ENCODE results near the gene PLXND1. TPM values are rescaled to one million over a fixed set of nuclear protein-coding genes. Genes with fewer than 3 reads are reported as not detected.
A peak's percentile ranks its signal among the peaks of the same experiment; 100 is the strongest.

PLXND1 gene, protein sequence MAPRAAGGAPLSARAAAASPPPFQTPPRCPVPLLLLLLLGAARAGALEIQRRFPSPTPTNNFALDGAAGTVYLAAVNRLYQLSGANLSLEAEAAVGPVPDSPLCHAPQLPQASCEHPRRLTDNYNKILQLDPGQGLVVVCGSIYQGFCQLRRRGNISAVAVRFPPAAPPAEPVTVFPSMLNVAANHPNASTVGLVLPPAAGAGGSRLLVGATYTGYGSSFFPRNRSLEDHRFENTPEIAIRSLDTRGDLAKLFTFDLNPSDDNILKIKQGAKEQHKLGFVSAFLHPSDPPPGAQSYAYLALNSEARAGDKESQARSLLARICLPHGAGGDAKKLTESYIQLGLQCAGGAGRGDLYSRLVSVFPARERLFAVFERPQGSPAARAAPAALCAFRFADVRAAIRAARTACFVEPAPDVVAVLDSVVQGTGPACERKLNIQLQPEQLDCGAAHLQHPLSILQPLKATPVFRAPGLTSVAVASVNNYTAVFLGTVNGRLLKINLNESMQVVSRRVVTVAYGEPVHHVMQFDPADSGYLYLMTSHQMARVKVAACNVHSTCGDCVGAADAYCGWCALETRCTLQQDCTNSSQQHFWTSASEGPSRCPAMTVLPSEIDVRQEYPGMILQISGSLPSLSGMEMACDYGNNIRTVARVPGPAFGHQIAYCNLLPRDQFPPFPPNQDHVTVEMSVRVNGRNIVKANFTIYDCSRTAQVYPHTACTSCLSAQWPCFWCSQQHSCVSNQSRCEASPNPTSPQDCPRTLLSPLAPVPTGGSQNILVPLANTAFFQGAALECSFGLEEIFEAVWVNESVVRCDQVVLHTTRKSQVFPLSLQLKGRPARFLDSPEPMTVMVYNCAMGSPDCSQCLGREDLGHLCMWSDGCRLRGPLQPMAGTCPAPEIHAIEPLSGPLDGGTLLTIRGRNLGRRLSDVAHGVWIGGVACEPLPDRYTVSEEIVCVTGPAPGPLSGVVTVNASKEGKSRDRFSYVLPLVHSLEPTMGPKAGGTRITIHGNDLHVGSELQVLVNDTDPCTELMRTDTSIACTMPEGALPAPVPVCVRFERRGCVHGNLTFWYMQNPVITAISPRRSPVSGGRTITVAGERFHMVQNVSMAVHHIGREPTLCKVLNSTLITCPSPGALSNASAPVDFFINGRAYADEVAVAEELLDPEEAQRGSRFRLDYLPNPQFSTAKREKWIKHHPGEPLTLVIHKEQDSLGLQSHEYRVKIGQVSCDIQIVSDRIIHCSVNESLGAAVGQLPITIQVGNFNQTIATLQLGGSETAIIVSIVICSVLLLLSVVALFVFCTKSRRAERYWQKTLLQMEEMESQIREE (N-terminal part only)
- total RNA-seq = 10 to 100 TPM; 50.5 to 89.9 (median 76.6) TPM

DNA sequence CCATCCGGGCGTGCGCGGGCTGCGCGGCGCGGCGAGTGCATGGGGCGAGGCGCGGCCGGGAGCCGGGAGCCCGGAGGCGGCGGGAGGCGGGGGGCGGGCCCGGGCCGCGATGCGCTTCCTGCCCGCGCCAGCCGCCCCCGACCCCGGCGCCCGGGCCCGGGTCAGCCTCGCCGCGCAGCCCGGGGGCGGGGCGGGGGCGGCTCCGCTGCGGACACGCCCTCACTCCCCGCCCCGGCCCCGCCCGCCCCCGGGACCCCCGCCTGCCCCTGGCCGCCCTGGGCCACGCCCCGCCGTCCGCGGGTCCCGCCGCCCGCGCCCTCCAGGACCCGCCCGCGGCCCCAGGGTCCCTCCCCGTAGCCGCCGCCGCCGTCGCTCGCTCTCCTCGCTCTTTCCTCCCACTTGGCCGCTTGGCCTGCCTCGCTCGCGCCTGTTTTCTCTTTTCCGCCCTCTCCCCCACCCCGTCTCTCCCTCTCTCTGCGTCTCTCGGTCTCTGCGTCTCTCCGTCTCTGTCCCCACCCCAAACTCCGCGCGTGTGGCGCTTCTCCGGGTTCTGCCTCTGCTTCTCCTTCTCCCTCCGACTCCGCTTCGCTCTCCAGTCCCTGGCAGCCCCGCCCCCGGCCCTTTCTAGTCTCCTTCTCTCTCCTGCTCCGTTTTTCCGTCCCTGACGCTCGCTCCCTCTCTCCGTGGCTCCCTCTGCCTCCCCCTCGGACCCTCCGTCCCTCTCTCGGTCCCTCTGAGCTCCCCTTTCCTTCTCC lies at the start of gene PLXND1:
Gene PLXND1, minus strand, starts transcription at position 41 of the 755 bp plus-strand sequence. Its CDS starts 37 bp downstream, at position 4.
- H3K36me3 ChIP-seq = peaks cover 0 to 7% (median 0%) of the 10 kb centered on the region in 4 donors
- no peak for DNase-seq (ENCODE audit: extremely low spot score)
- intact Hi-C loops (cut with DNase I) = no loop called here
- H3K4me3 ChIP-seq = peak within 1 kb of the TSS; percentile 65 to 75 (median 68)
- H3K4me1 ChIP-seq = peaks cover 58 to 93% (median 88%) of the 10 kb centered on the region in 4 donors
- no peaks in the 10 kb centered on the region for H3K9me3 ChIP-seq
- WGBS = 10% methylated on average over 33 of the region's 96 CpGs
- H3K27ac ChIP-seq (replicated peaks in 1 of 4) = peak within 1 kb of the TSS; percentile 83 to 88 (median 86)
- TF ChIP-seq POLR2A (IDR thresholded peaks at IDR 0.05; ENCODE audit: low read depth) (peak; percentile 14), POLR2AphosphoS5 (IDR thresholded peaks at IDR 0.05) (peak in 1 of 2 donors; percentile 83), EP300 (IDR thresholded peaks at IDR 0.05) (no peak)
- TF ChIP-seq, protein P1, sequence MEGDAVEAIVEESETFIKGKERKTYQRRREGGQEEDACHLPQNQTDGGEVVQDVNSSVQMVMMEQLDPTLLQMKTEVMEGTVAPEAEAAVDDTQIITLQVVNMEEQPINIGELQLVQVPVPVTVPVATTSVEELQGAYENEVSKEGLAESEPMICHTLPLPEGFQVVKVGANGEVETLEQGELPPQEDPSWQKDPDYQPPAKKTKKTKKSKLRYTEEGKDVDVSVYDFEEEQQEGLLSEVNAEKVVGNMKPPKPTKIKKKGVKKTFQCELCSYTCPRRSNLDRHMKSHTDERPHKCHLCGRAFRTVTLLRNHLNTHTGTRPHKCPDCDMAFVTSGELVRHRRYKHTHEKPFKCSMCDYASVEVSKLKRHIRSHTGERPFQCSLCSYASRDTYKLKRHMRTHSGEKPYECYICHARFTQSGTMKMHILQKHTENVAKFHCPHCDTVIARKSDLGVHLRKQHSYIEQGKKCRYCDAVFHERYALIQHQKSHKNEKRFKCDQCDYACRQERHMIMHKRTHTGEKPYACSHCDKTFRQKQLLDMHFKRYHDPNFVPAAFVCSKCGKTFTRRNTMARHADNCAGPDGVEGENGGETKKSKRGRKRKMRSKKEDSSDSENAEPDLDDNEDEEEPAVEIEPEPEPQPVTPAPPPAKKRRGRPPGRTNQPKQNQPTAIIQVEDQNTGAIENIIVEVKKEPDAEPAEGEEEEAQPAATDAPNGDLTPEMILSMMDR (IDR thresholded peaks at IDR 0.05) = no peak
- peaks cover 0 to 20% (median 10%) of the 10 kb centered on the region in 4 donors for H3K27me3 ChIP-seq

- TF ChIP-seq EP300 (IDR thresholded peaks at IDR 0.05) (no peak), POLR2A (IDR thresholded peaks at IDR 0.05; ENCODE audit: low read depth) (no peak), POLR2AphosphoS5 (IDR thresholded peaks at IDR 0.05) (no peak)
- TF ChIP-seq, protein P1 (IDR thresholded peaks at IDR 0.05) = no peak
- Histone ChIP-seq H3K27me3 (no peaks in the 10 kb centered on the region), H3K4me1 (peaks cover 30 to 50% (median 33%) of the 10 kb centered on the region in 4 donors), H3K27ac (replicated peaks in 1 of 4) (no peak overlapping the region), H3K4me3 (no peak overlapping the region), H3K36me3 (peaks cover 0 to 22% (median 12%) of the 10 kb centered on the region in 4 donors), H3K9me3 (no peaks in the 10 kb centered on the region)
- 98% methylated on average over 4 of the region's 4 CpGs for WGBS
- no peak for DNase-seq (ENCODE audit: extremely low spot score)
- intact Hi-C loops (cut with DNase I) = no loop called here
These were observed 48.8 kb upstream of the PLXND1 start for GRCh38 chr3:129655291-129655700.

DNA sequence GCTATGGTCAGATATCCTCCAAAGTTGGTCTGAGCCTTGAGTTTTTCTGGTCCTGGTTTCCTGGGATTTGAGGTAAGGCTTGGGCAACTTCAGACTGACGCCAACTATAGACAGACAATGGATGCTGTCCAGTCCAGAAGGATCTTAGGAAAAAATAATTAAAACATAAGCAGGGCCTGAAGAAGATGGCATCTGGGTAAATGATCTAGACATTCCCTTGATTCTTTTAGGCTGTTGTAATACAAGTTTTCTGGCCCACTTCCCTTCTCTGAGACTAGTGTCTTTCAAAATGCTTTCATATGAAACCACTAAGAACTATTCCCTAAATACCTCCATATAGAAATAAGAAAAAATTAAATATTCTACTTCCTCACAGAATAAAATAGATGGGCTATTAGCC lies 47.7 kb upstream of the PLXND1 start:
- intact Hi-C loops (cut with DNase I) = no loop called here
- Histone ChIP-seq H3K27ac (replicated peaks in 1 of 4) (no peak overlapping the region), H3K27me3 (no peaks in the 10 kb centered on the region), H3K4me3 (no peak overlapping the region), H3K36me3 (peaks cover 0 to 22% (median 12%) of the 10 kb centered on the region in 4 donors), H3K9me3 (no peaks in the 10 kb centered on the region), H3K4me1 (peaks cover 30 to 57% (median 38%) of the 10 kb centered on the region in 4 donors)
- no peak for DNase-seq (ENCODE audit: extremely low spot score)
- no peak for TF ChIP-seq POLR2A (IDR thresholded peaks at IDR 0.05; ENCODE audit: low read depth)
- no peak for TF ChIP-seq EP300 (IDR thresholded peaks at IDR 0.05)
- TF ChIP-seq, protein P1 (IDR thresholded peaks at IDR 0.05) = no peak
- no peak for TF ChIP-seq POLR2AphosphoS5 (IDR thresholded peaks at IDR 0.05)
- WGBS = 100% methylated on average over 1 of the region's 1 CpG

DNA sequence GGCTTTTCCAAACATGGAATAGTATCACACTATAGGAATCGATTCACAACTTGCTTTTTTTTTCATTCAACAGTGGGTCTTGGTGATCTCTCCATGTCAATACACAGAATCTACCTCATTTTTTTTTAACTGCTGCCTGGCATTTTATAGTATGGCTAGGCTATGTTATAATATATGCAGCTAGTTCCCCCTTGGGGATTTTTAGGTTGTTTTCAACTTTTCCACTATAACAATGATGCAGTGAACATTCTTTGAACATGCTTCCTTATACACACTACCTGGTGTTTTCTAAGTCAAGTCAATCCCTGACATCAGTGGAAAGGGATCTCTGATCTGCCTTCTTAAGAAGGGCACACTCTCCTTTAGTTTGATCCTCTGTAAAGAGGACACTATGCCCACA lies 46.5 kb upstream of the PLXND1 start:
- H3K4me3 ChIP-seq = no peak overlapping the region
- H3K9me3 ChIP-seq = no peaks in the 10 kb centered on the region
- no peak overlapping the region for H3K27ac ChIP-seq (replicated peaks in 1 of 4)
- no peaks in the 10 kb centered on the region for H3K27me3 ChIP-seq
- no peak for DNase-seq (ENCODE audit: extremely low spot score)
- intact Hi-C loops (cut with DNase I) = no loop called here
- no peak for TF ChIP-seq POLR2A (IDR thresholded peaks at IDR 0.05; ENCODE audit: low read depth)
- no peak for TF ChIP-seq POLR2AphosphoS5 (IDR thresholded peaks at IDR 0.05)
- TF ChIP-seq, protein P1 (IDR thresholded peaks at IDR 0.05) = no peak
- TF ChIP-seq EP300 (IDR thresholded peaks at IDR 0.05) = no peak
- WGBS = 78% methylated on average over 1 of the region's 1 CpG
- H3K36me3 ChIP-seq = peaks cover 0 to 22% (median 12%) of the 10 kb centered on the region in 4 donors
- H3K4me1 ChIP-seq = peaks cover 23 to 50% (median 33%) of the 10 kb centered on the region in 4 donors
